ENCODE results near the gene RASGRF2.
"Not testable (repeated sequence)": the region's sequence is repeated elsewhere in the genome, so short reads cannot be mapped to it uniquely, and the experiment has no call there.

RASGRF2 gene

DNA sequence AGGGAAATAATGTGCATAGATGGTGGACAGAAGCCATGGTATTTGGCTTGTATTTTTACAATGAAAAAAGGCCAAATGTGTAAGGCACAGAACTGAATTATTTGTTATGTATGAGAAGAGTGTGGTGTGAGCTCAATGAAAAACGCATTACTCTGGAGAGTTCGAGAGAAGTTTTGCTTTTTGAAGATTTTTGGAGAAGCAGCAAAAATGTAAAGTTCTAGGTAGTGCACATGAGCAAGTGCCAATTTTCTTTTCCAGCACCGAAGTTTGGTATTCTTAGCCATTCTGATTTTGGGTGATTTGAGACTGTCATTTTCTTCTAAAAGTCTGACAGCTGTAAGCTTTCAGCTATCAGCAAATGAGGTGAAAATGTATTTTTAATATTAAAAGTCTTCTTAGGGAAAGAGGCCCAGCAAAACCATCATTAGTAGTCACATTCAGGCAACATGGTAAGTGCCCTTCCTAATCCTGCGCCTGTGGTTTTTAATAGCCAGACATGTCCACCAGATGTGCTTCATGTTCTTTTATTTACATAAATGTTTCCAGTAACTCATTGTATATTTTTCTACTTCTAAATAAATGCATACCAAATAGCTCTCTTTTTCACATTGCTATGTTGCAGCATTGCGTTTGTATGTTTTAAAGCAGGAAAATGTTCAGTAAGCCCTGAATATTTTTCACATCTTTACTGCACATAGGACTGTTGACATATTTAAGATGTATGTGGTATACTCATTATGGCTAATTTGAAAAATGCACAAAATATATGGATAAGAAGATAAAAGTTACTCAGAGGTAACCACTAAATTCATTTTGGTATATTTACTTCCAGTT is 50.4 kb downstream of the RASGRF2 start:
- no peak for TF ChIP-seq GATA1 (IDR thresholded peaks at IDR 0.05; ENCODE audit: low read depth, low read length)
- no peak for TF ChIP-seq POLR2A (IDR thresholded peaks at IDR 0.05; ENCODE audit: low read length)
- DNase-seq = no peak

DNA sequence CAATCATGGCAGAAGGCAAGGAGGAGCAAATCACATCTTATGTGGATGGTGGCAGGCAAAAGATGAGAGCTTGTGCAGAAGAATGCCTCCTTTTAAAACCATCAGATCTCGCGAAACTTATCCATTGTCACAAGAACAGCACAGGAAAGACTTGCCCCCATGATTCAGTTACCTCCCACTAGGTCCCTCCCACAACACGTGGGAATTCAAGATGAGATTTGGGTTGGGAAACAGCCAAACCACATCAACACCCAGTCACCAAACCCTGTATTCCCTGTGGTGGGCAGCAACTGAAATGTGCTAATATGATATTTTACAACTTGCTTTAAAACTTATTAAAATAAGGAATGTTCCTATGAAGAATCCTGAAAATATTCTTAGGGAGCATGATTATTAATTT is 54.2 kb downstream of the RASGRF2 start:
- DNase-seq = no peak
- TF ChIP-seq GATA1 (IDR thresholded peaks at IDR 0.05; ENCODE audit: low read depth, low read length) = no peak
- no peak for TF ChIP-seq POLR2A (IDR thresholded peaks at IDR 0.05; ENCODE audit: low read length)

DNA sequence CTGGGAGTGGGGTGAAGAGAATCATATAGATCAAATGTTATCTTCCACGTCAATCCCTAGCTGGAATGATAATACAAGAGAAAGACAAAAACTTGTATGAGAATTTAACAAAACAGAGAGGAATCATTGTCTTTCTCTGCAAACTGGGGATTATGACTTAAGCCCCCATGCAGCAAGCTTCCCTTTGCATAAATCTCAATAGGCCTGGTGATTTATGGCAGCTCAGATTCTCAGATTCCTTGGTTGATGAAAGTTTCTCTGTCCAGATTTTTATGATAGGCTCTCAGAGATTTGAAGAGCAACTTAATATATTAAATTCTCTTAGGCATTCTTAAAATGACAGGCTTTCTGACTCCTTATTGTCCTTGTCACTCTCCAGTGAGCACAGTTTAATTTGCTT is 56.0 kb downstream of the RASGRF2 start:
- no peak for TF ChIP-seq GATA1 (IDR thresholded peaks at IDR 0.05; ENCODE audit: low read depth, low read length)
- no peak for TF ChIP-seq POLR2A (IDR thresholded peaks at IDR 0.05; ENCODE audit: low read length)
- DNase-seq = no peak

DNA sequence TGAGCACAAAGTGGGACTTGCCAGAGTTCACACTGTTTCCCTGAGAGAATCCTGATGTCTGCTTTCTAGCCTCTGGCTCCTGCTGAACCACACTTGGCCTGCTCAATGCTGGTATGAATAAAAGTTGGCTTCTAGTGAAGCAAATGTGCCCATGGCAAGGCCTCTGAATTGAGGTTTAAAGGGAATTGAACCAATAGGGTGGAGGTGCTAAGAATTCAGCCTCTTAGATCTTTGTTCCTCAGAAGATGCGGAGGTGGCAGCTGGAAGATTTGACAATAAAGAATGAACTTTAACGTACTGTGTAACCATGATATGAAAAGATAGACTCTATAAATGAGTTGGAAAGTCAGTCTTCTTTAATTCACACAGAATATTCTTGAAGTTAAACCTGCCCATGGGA is 57.2 kb downstream of the RASGRF2 start:
- DNase-seq = no peak

DNA sequence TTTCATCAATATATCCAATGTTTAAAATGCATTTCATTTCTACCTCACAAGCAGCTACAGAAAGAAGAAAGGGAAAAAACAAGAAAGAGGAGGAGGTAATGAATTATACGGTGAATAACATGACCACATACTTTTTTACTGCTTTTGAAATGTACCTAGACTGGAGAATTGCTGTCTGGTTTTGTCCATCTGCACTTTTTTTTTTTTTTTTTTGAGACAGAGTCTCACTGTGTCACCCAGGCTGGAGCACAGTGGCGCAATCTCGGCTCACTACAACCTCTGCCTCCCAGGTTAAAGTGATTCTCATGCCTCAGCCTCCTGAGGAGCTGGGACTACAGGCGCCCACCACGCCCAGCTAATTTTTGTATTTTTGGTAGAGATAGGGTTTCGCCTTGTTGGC is 58.4 kb downstream of the RASGRF2 start:
- not testable (repeated sequence) for DNase-seq

More for the DNA sequence above, 57.2 kb downstream of the RASGRF2 start:
- TF ChIP-seq POLR2A (IDR thresholded peaks at IDR 0.05; ENCODE audit: low read length) (no peak), GATA1 (IDR thresholded peaks at IDR 0.05; ENCODE audit: low read depth, low read length) (no peak)

DNA sequence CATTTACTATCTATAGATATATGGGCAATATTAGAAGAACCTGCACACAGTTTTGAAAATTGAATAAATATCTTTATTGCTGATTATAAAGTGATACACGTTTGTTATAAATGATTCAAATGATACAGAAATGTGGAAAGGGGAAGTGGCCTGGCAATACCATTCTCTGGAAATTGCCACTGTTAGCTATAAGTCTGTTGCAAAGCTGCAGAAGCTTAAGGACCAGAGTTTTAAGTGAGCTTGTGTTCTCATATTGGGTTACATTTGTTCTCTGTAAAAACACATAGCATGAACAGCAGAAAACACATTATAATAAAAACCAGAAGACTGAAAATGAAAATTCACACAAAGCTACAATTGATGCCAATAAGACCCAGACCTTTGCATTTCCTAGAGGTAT is 59.6 kb downstream of the RASGRF2 start:
- no peak for DNase-seq
- no peak for TF ChIP-seq GATA1 (IDR thresholded peaks at IDR 0.05; ENCODE audit: low read depth, low read length)
- no peak for TF ChIP-seq POLR2A (IDR thresholded peaks at IDR 0.05; ENCODE audit: low read length)

DNA sequence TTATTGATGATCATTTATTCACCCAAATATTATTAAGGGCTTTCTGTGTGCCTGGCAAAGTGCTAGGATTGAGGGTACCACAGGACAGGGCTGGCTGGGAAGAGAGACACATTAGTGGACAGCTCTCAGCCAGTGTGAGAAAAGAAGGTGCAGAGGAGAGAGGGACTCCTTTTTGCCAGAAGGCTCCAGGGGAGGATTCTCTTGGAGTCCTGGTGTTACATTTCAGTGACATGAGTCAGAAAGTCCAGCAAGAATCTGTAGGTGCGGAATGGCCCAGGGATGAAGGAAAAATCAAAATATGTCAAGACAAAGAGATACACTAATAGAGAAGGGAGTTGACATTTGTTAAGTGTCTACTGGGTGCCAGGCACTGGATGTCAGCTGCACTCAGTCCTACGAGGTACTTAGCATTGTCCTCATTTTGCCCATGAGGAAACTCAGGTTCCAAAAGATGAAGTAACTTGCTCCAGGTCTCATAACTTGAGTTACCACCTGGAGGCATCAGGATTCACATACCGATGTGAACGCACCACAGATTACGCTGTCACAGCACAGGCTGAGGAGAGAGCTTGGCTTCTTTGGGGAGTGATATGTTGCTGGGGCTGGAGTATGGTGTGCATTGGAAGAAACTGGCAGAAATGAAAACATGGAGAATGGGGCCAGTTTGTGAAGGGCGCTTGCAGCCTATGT is 60.5 kb downstream of the RASGRF2 start:
- TF ChIP-seq POLR2A (IDR thresholded peaks at IDR 0.05; ENCODE audit: low read length) (no peak), GATA1 (IDR thresholded peaks at IDR 0.05; ENCODE audit: low read depth, low read length) (no peak)
- no peak for DNase-seq

DNA sequence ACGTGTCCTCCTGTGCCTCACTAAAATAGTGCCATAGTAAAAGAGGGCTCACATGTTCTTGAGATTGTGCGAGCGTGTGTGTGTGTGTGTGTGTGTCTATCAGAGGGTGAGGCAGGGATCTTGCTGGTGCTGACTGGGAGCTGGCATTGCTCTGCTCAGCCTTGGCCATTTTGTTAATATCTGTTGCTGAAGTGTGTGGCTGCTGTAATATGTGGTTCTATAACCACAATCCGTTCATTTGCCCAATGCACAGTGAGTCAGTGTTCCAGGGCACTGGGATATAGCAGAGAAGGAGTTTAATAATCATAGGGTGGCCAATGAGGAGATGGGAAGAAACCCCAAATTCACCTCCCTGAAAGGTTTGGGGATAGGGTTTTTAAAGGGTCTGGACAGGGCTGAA is 61.3 kb downstream of the RASGRF2 start:
- no peak for DNase-seq
- TF ChIP-seq GATA1 (IDR thresholded peaks at IDR 0.05; ENCODE audit: low read depth, low read length) (no peak), POLR2A (IDR thresholded peaks at IDR 0.05; ENCODE audit: low read length) (no peak)

DNA sequence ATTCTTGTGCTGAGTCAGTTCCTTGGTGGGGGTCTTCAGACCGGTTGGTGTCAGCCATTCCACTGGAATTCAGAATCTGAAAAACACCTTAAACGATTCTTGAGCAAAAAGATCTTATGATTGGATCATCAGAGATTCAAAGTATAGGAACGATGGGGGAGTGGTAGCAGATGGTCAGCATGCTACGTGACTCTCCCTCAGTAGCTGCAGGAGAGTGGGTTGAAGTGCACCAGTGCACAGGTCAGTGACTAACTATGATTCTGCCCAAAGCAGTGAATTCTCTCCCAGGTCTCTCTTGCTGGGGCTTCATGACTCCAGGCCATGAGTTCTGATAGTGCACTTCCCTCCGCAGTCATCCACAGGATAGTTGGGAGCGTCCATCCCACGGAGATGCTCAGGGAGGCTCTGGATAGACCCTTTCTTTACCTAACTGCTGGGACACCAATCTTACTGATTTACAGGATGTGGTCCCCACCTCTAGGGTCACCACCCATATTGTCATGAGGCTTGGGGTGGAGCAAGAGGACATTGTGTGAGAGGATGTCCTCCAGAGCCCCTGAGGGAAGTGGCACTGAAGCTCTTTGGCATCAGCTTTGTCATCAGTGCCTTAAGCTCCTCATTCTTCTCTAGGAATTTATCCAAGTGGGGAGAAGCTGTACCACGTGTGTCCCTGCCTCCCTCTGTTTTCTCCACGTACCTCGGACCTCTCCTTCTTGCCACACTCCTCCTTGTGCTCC is 62.0 kb downstream of the RASGRF2 start:
- no peak for DNase-seq
- TF ChIP-seq POLR2A (IDR thresholded peaks at IDR 0.05; ENCODE audit: low read length) = no peak
- TF ChIP-seq GATA1 (IDR thresholded peaks at IDR 0.05; ENCODE audit: low read depth, low read length) = no peak

DNA sequence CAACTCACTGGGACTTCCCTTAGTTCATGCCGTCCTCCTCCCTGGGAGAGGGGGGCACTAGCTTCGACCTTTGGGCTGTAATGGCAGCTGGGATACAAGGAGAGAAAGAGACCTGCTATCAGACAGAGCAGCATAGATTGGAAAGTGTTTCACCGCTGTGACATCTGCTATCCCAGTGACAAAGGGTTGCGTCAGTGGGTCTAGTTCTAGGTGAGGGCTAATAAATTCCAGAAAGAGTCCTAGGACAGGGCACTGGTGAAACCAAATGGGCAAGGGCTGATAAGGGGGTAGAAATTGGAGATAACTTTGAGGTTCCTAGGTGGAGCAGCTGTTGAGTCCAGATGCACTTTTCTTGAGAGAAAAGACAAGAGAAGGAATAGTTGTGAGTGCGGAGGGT is 62.5 kb downstream of the RASGRF2 start:
- no peak for DNase-seq
- TF ChIP-seq POLR2A (IDR thresholded peaks at IDR 0.05; ENCODE audit: low read length) = no peak
- TF ChIP-seq GATA1 (IDR thresholded peaks at IDR 0.05; ENCODE audit: low read depth, low read length) = no peak

DNA sequence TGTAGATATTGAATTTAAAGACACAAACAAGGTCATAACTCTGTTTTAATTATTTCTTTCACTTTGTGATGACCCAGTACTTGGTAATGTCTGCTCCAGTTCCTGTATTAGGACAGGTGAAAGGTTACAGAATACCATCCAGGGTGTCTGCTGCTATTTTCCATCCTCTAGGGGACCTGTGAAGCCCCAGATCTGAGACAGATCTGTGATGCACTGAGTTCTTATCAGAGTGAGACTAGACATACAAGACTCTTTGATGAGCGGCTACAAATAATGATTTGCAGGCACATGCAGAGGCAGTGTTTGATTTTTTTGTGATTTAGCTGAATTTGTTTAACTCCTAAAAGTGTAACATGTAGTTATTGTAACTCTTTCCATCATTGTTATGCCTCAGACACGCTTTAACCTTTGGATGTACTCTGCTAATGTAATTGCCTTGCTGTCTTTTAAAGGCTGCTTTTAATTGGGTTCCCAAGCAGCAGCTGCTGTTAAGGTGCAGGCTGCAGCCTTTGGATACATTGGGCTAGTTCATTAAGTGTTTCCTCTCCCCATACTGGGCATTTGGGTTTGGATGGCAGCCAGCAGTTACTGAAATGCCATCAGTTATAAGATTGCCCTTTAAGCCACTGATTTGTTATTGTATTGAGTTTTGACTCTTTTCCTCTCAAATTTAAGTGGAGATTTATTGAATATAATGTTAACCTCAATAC is 63.3 kb downstream of the RASGRF2 start:
- no peak for DNase-seq
- TF ChIP-seq POLR2A (IDR thresholded peaks at IDR 0.05; ENCODE audit: low read length) (no peak), GATA1 (IDR thresholded peaks at IDR 0.05; ENCODE audit: low read depth, low read length) (no peak)

DNA sequence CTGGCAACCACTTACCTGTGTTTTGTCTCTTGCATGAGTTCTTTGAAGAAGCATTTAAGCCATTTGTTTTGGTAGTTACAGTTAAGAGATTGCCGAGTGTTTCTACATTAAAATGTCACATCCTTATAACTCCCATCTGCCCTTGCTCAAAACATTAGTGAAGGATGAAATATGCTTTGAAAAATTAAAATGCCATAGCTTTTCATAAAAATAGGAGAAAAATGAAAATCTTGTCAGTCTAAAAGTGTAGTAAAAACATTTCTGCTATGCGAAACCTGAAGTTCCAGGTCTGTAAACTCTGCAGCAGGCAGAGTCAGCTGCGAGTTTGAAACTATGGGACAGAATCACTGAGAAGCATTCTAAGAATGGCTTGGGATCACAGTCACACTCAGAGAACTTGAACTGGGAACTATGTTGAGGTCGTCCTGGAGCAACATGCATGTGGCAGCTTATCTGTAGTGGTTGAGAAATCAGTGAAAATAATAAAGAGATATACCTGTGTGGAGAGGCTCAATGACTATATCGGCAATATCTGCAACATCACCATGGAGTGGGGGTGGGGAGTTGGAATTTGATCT is 67.4 kb downstream of the RASGRF2 start:
- DNase-seq = no peak
- TF ChIP-seq POLR2A (IDR thresholded peaks at IDR 0.05; ENCODE audit: low read length) = no peak
- TF ChIP-seq GATA1 (IDR thresholded peaks at IDR 0.05; ENCODE audit: low read depth, low read length) = no peak

DNA sequence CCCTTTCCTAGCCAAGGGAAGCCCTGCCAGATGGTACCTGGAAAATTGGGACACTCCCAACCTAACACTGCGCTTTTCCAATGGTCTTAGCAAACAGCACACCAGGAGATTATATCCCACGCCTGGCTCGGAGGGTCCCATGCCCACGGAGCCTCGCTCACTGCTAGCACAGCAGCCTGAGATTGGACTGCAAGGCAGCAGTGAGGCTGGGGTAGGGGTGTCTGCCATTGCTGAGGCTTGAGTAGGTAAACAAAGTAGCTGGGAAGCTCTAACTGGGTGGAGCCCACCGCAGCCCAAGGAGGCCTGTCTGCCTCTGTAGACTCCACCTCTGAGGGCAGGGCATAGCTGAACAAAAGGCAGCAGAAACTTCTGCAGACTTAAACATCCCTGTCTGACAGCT is 68.7 kb downstream of the RASGRF2 start:
- not testable (repeated sequence) for DNase-seq

DNA sequence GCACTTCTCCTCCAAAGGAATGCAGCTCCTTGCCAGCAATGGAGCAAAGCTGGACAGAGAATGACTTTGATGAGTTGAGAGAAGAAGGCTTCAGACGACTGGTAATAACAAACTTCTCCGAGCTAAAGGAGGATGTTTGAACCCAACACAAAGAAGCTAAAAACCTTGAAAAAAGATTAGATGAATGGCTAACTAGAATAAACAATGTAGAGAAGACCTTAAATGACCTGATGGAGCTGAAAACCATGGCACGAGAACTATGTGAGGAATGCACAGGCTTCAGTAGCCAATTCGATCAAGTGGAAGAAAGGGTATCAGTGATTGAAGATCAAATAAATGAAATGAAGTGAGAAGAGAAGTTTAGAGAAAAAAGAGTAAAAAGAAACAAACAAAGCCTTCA is 69.6 kb downstream of the RASGRF2 start:
- DNase-seq = not testable (repeated sequence)

DNA sequence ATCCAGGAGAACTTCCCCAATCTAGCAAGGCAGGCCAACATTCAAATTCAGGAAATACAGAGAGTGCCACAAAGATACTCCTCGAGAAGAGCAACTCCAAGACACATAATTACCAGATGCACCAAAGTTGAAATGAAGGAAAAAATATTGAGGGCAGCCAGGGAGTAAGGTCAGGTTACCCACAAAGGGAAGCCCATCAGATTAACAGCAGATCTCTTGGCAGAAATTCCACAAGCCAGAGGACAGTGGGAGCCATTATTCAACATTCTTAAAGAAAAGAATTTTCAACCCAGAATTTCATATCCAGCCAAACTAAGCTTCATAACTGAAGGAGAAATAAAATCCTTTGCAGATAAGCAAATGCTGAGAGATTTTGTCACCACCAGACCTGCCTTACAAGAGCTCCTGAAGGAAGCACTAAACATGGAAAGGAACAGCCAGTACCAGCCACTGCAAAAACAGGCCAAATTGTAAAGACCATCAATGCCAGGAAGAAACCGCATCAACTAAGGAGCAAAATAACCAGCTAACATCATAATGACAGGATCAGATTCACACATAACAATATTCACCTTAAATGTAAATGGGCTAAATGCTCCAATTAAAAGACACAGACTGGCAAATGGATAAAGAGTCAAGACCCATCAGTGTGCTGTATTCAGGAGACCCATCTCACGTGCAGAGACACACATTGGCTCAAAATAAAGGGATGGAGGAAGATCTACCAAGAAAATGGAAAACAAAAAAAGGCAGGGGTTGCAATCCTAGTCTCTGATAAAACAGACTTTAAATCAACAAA is 70.3 kb downstream of the RASGRF2 start:
- DNase-seq = not testable (repeated sequence)
